ENCODE data around the gene USP47.

GRCh38 chr11:12005476-12005875, 163.7 kb downstream of the USP47 start:
- TF ChIP-seq CTCF (IDR thresholded peaks at IDR 0.05) (no peak), POLR2AphosphoS5 (IDR thresholded peaks at IDR 0.05; ENCODE audit: low read depth, low read length) (no peak)

Data from Panc1 (cell line).